H1 (cell line): Measurements from ENCODE around the gene EPHB1. TPM values are rescaled to one million over a fixed set of nuclear protein-coding genes. Genes with fewer than 3 reads are reported as not detected.

Experiments used
- CTCF ChIA-PET: fragments of 300-600 bp; sonication (Branson Sonifier 250); formaldehyde crosslinking; loops from one replicate; lab custom pipeline; 2021; ENCODE audit not compliant: partially characterized antibody; lab: Charles Lee
- POLR2A ChIA-PET: fragments of 300-600 bp; sonication (Branson Sonifier 250); formaldehyde crosslinking; loops from one replicate; lab custom pipeline; 2021; ENCODE audit warnings: inconsistent platforms; ENCODE audit not compliant: partially characterized antibody; lab: Charles Lee
- DNase-seq, 2 experiments: peaks; one replicate each; pipeline versions ENCODE4 v3.0.0 to v3.0.0-alpha.2; 2010 to 2022; ENCODE audit warnings: low spot score in 2 of 2, low read depth in 1 of 2, mixed read lengths in 1 of 2
- FAIRE-seq: peaks from 2 replicates; lab custom pipeline; 2011; peaks lifted over from hg19 to GRCh38; lab: Jason Lieb, UNC
- H2AFZ ChIP-seq: 2 replicates; pipeline ENCODE4 v1.8.1; 2012; ENCODE audit warnings: low read length, inconsistent platforms
- H2AK5ac ChIP-seq: 2 replicates; pipeline ENCODE4 v1.6.1; 2013; ENCODE audit warnings: low read depth, low read length
- H2BK120ac ChIP-seq: replicated peaks from 2 replicates; pipeline ENCODE3; 2013; ENCODE audit warnings: low read depth, low read length, inconsistent platforms
- H2BK12ac ChIP-seq: 2 replicates; pipeline ENCODE4 v1.6.1; 2013; ENCODE audit warnings: low read depth, low read length
- H2BK15ac ChIP-seq: 2 replicates; pipeline ENCODE4 v1.6.1; 2013; ENCODE audit warnings: low read length
- H2BK20ac ChIP-seq: 2 replicates; pipeline ENCODE4 v1.6.1; 2013; ENCODE audit warnings: low read length
- H2BK5ac ChIP-seq: 2 replicates; pipeline ENCODE4 v1.6.1; 2013; ENCODE audit warnings: low read depth, low read length
- H3K14ac ChIP-seq: 2 replicates; pipeline ENCODE4 v1.6.1; 2013; ENCODE audit warnings: inconsistent platforms; ENCODE audit not compliant: insufficient read length
- H3K18ac ChIP-seq: 2 replicates; pipeline ENCODE4 v1.6.1; 2013; ENCODE audit warnings: low read length; ENCODE audit errors: extremely low read depth
- H3K23ac ChIP-seq: 2 replicates; pipeline ENCODE4 v1.6.1; 2013; ENCODE audit warnings: inconsistent platforms; ENCODE audit not compliant: insufficient read length
- H3K23me2 ChIP-seq: 2 replicates; pipeline ENCODE4 v1.6.1; 2013; ENCODE audit warnings: low read depth, low read length
- H3K27ac ChIP-seq: 2 replicates; pipeline ENCODE4 v1.6.1; 2011; ENCODE audit warnings: low read depth, low read length, inconsistent platforms
- H3K27me3 ChIP-seq, 4 experiments: replicated peaks in 1 of 4; 1 replicate in 1 of 4; 2 replicates in 3 of 4; pipeline versions ENCODE4 v1.6.1 to v1.8.1; 2011 to 2013; ENCODE audit warnings: low read length in 3 of 4, mild to moderate bottlenecking in 3 of 4, inconsistent platforms in 2 of 4, mixed read lengths in 2 of 4, moderate library complexity in 1 of 4; ENCODE audit not compliant: control insufficient read depth in 3 of 4, insufficient read depth in 3 of 4; ENCODE audit errors: extremely low read depth in 1 of 4
- H3K36me3 ChIP-seq, 4 experiments: 2 replicates each; pipeline versions ENCODE4 v1.6.1 to v1.8.1; 2011 to 2013; ENCODE audit warnings: mild to moderate bottlenecking in 4 of 4, low read length in 3 of 4, moderate library complexity in 2 of 4, control low read depth in 1 of 4, inconsistent platforms in 1 of 4; ENCODE audit not compliant: insufficient read depth in 4 of 4, control insufficient read depth in 2 of 4
- H3K4ac ChIP-seq: replicated peaks from 2 replicates; pipeline ENCODE3; 2013; ENCODE audit warnings: low read length, low read depth, mixed read lengths, inconsistent platforms; ENCODE audit not compliant: insufficient read length
- H3K4me1 ChIP-seq, 4 experiments: replicated peaks in 1 of 4; 1 replicate in 1 of 4; 2 replicates in 3 of 4; pipeline versions ENCODE4 v1.6.1 to v1.8.1; 2011 to 2013; ENCODE audit warnings: low read length in 3 of 4, inconsistent platforms in 2 of 4, mixed read lengths in 1 of 4; ENCODE audit not compliant: insufficient read depth in 4 of 4, control insufficient read depth in 3 of 4
- H3K4me2 ChIP-seq, 2 experiments: 2 replicates each; pipeline versions ENCODE4 v1.6.1 to v1.8.1; 2011 to 2013; ENCODE audit warnings: low read depth in 2 of 2, low read length in 2 of 2, control low read depth in 1 of 2, inconsistent platforms in 1 of 2, mild to moderate bottlenecking in 1 of 2; ENCODE audit not compliant: insufficient read depth in 1 of 2
- H3K4me3 ChIP-seq, 4 experiments: fragments of 200-600, 300-600 bp in 1 of 4; sonication (generic), shearing (Covaris generic), sonication (Bioruptor Twin) in 1 of 4; 2 replicates each; pipeline versions ENCODE4 v1.5.1 to v1.8.1; 2011 to 2016; ENCODE audit warnings: low read length in 4 of 4, low read depth in 3 of 4, control low read depth in 2 of 4, inconsistent platforms in 2 of 4, mild to moderate bottlenecking in 2 of 4, mixed read lengths in 1 of 4, moderate library complexity in 1 of 4; ENCODE audit not compliant: insufficient read depth in 2 of 4; ENCODE audit errors: extremely low read depth in 1 of 4
- H3K56ac ChIP-seq: replicated peaks from 2 replicates; pipeline ENCODE3; 2013; ENCODE audit warnings: low read depth, mild to moderate bottlenecking, mixed read lengths, low read length, inconsistent platforms; ENCODE audit not compliant: insufficient read length
- H3K79me1 ChIP-seq: 2 replicates; pipeline ENCODE4 v1.6.1; 2013; ENCODE audit warnings: low read depth, low read length, control low read depth
- H3K79me2 ChIP-seq, 2 experiments: 2 replicates each; pipeline versions ENCODE4 v1.6.1 to v1.8.1; 2012 to 2013; ENCODE audit warnings: low read length in 2 of 2, mild to moderate bottlenecking in 2 of 2, inconsistent platforms in 1 of 2; ENCODE audit not compliant: insufficient read depth in 2 of 2, control insufficient read depth in 1 of 2
- H3K9ac ChIP-seq, 4 experiments: replicated peaks in 1 of 4; 1 replicate in 1 of 4; 2 replicates in 3 of 4; pipeline versions ENCODE4 v1.6.1 to v1.8.1; 2011 to 2013; ENCODE audit warnings: low read depth in 3 of 4, low read length in 3 of 4, control low read depth in 2 of 4, mild to moderate bottlenecking in 2 of 4, moderate library complexity in 2 of 4, inconsistent platforms in 1 of 4; ENCODE audit errors: extremely low read depth in 1 of 4
- H3K9me3 ChIP-seq, 2 experiments: 2 replicates each; pipeline versions ENCODE4 v1.6.1 to v1.8.1; 2012 to 2013; ENCODE audit warnings: mild to moderate bottlenecking in 2 of 2, moderate library complexity in 2 of 2, control low read depth in 1 of 2, inconsistent platforms in 1 of 2, low read depth in 1 of 2, low read length in 1 of 2, mixed read lengths in 1 of 2; ENCODE audit not compliant: insufficient read depth in 2 of 2
- H4K20me1 ChIP-seq, 2 experiments: replicated peaks in 1 of 2; 2 replicates each; pipeline versions ENCODE3 to v1.8.1; 2011 to 2013; ENCODE audit warnings: inconsistent platforms in 2 of 2, low read length in 2 of 2, mild to moderate bottlenecking in 1 of 2; ENCODE audit not compliant: insufficient read depth in 2 of 2, control insufficient read depth in 1 of 2
- H4K5ac ChIP-seq: 2 replicates; pipeline ENCODE4 v1.6.1; 2013; ENCODE audit warnings: low read length, low read depth, mixed read lengths, inconsistent platforms; ENCODE audit not compliant: insufficient read length
- H4K8ac ChIP-seq: 2 replicates; pipeline ENCODE4 v1.8.0; 2013; ENCODE audit warnings: mild to moderate bottlenecking, moderate library complexity, low read length, inconsistent platforms; ENCODE audit not compliant: insufficient read depth; ENCODE audit errors: extremely low read depth
- H4K91ac ChIP-seq: replicated peaks from 2 replicates; pipeline ENCODE3; 2013; ENCODE audit warnings: low read length, mixed read lengths, inconsistent platforms; ENCODE audit not compliant: insufficient read length
- KDM1A ChIP-seq: fragments of 200-600, 300-600 bp; sonication (generic); IDR thresholded peaks from 2 replicates; pipeline ENCODE4 v1.7.1; 2016; ENCODE audit warnings: mild to moderate bottlenecking, low read length, borderline replicate concordance
- NRF1 ChIP-seq: IDR thresholded peaks from 2 replicates; pipeline ENCODE4 v1.6.1; 2011; ENCODE audit warnings: mild to moderate bottlenecking, low read depth, low read length, improper control_type of control experiment
- WGBS, 2 experiments: shearing (Covaris generic) in 1 of 2; methylation state at CpG; one replicate each; pipeline versions ENCODE4 v1.1.6 to v1.1.7; 2013 to 2015; ENCODE audit warnings: low lambda C conversion rate in 2 of 2, mixed read lengths in 2 of 2, inconsistent platforms in 1 of 2, low coverage in 1 of 2, missing lambda C conversion rate in 1 of 2; ENCODE audit not compliant: insufficient replicate concordance in 2 of 2, insufficient coverage in 1 of 2, insufficient read length in 1 of 2; ENCODE audit errors: extremely low coverage in 1 of 2, missing lambda C conversion rate in 1 of 2; 5-methylcytosine and 5-hydroxymethylcytosine counted together
- polyA plus RNA-seq, 7 experiments: library from polyadenylated mRNA; depleted of rRNA in 3 of 7; stranded (reverse) in 5 of 7; unstranded in 2 of 7; fragments of >200 nt in 5 of 7; fragments of 200-250 nt in 2 of 7; gene quantifications; 1 replicate in 5 of 7; 2 replicates in 1 of 7; 4 replicates in 1 of 7; pipeline versions ENCODE4 v1.2.1 to v1.2.3, GENCODE V29; 2011 to 2013; ENCODE audit warnings: missing spikeins in 2 of 7, mixed read lengths in 2 of 7
- total RNA-seq: library from RNA; stranded (reverse); fragmentation: NEBNext Ultra II Directional; extraction: Animal tissue kit (Norgen Biotek cat#: 25700); gene quantifications from 2 replicates; pipeline ENCODE4 v1.2.1, GENCODE V29; 2021

EPHB1 gene
- total and polyA plus RNA-seq, 2 of the 8 experiments (the other 6 are each of a cell fraction or from before 2014, with no cell fraction given), result 3.5 to 5.9 TPM

DNA sequence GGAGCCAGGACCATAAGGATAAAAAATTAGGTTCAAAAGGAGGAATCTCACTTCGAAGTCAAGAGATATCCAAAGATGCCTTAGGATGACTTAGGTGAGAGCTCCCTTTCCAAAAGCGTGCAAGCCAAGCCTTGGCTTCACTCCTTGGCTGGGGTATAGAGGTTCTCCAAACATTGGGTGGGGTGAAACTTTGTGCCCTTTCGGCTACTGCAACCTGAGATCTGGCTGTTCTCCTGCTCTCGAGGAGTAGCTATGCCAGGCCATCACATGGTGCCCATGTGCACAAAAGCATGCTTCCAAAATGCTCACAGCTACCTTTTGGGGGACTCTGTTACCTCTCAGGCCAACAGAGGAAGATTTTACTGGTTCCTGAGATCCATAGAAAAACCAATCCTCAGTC is 373.8 kb downstream of the EPHB1 start:
- H3K4me2 ChIP-seq, result no peak overlapping the region
- H3K27ac ChIP-seq, result no peak overlapping the region
- no peak overlapping the region for H3K56ac ChIP-seq
- H4K91ac ChIP-seq, result no peak overlapping the region
- H4K5ac ChIP-seq, result no peak overlapping the region
- no peaks in the 10 kb centered on the region for H3K27me3 ChIP-seq
- no peaks in the 10 kb centered on the region for H3K79me1 ChIP-seq
- H3K4me3 ChIP-seq, result no peak overlapping the region
- H2AFZ ChIP-seq, result no peak overlapping the region
- TF ChIP-seq KDM1A, result no peak
- TF ChIP-seq NRF1, result no peak
- no peak overlapping the region for H2BK15ac ChIP-seq
- FAIRE-seq, result no peak
- CTCF ChIA-PET, result interaction anchor here (0.9 to 2.1 kb wide), 2 partner anchors 47 to 72 kb away, joined by 3 to 6 read pairs; no protein-coding TSS in a partner anchor
- H3K9ac ChIP-seq, result no peak overlapping the region
- H3K23me2 ChIP-seq, result no peaks in the 10 kb centered on the region
- no peak overlapping the region for H3K23ac ChIP-seq
- H3K36me3 ChIP-seq, result no peaks in the 10 kb centered on the region
- H3K79me2 ChIP-seq, result no peaks in the 10 kb centered on the region
- H4K20me1 ChIP-seq, result no peaks in the 10 kb centered on the region
- H3K18ac ChIP-seq, result no peak overlapping the region
- no peaks in the 10 kb centered on the region for H3K9me3 ChIP-seq
- H3K4ac ChIP-seq, result no peak overlapping the region
- POLR2A ChIA-PET, result no interaction called here
- H2BK20ac ChIP-seq, result no peak overlapping the region
- H3K4me1 ChIP-seq, result peaks cover 2 to 11% (median 6%) of the 10 kb centered on the region in 4 experiments; a peak in 5 of 7 replicates
- no peak overlapping the region for H2AK5ac ChIP-seq
- no peak overlapping the region for H2BK5ac ChIP-seq
- H3K14ac ChIP-seq, result no peak overlapping the region
- no peak overlapping the region for H4K8ac ChIP-seq
- DNase-seq, result no peak
- WGBS, 2 experiments, result 74% methylated on average over 4 of the region's 4 CpGs; no CpG with 5 or more reads in 1 of the 2 experiments
- no peak overlapping the region for H2BK120ac ChIP-seq
- no peak overlapping the region for H2BK12ac ChIP-seq
